Measurements from ENCODE around the gene UCHL3.

DNA sequence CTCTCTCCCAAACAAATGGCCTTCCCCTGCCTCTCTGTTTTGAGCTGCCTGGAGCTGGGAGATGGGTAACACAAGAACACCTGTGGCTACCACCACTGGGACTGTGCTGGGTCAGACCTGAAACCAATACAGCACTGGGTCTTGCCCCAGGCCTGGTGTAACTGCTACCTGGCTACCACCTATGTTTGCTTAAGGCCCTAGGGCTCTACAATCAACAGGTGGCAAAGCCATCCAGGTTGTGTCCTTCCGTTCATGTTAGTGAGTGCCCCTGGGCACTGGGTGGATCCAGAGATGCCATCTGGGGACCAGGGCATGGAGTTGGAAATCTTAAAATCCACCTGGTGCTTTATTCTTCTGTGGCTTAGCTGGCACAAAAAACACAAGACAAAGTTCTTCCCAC is 67.6 kb downstream of the UCHL3 start:
- TF ChIP-seq, protein P1, sequence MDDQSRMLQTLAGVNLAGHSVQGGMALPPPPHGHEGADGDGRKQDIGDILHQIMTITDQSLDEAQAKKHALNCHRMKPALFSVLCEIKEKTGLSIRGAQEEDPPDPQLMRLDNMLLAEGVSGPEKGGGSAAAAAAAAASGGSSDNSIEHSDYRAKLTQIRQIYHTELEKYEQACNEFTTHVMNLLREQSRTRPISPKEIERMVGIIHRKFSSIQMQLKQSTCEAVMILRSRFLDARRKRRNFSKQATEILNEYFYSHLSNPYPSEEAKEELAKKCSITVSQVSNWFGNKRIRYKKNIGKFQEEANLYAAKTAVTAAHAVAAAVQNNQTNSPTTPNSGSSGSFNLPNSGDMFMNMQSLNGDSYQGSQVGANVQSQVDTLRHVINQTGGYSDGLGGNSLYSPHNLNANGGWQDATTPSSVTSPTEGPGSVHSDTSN (IDR thresholded peaks at IDR 0.05) = no peak
- TF ChIP-seq POLR2AphosphoS2 (conservative IDR thresholded peaks at IDR 0.05; ENCODE audit: low read length) (no peak), EP300 (IDR thresholded peaks at IDR 0.05) (no peak), ESRRA (IDR thresholded peaks at IDR 0.05; ENCODE audit: borderline replicate concordance, low read length) (no peak), CBX2 (IDR thresholded peaks at IDR 0.05; ENCODE audit: borderline replicate concordance, low read depth) (no peak), EHMT2 (IDR thresholded peaks at IDR 0.05; ENCODE audit: low read depth) (no peak), RFX5 (IDR thresholded peaks at IDR 0.05) (no peak), POLR2A (IDR thresholded peaks at IDR 0.05; ENCODE audit: low read length) (no peak)
- TF ChIP-seq, protein P2, sequence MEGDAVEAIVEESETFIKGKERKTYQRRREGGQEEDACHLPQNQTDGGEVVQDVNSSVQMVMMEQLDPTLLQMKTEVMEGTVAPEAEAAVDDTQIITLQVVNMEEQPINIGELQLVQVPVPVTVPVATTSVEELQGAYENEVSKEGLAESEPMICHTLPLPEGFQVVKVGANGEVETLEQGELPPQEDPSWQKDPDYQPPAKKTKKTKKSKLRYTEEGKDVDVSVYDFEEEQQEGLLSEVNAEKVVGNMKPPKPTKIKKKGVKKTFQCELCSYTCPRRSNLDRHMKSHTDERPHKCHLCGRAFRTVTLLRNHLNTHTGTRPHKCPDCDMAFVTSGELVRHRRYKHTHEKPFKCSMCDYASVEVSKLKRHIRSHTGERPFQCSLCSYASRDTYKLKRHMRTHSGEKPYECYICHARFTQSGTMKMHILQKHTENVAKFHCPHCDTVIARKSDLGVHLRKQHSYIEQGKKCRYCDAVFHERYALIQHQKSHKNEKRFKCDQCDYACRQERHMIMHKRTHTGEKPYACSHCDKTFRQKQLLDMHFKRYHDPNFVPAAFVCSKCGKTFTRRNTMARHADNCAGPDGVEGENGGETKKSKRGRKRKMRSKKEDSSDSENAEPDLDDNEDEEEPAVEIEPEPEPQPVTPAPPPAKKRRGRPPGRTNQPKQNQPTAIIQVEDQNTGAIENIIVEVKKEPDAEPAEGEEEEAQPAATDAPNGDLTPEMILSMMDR (IDR thresholded peaks at IDR 0.05) = no peak
- TF ChIP-seq, protein P3, sequence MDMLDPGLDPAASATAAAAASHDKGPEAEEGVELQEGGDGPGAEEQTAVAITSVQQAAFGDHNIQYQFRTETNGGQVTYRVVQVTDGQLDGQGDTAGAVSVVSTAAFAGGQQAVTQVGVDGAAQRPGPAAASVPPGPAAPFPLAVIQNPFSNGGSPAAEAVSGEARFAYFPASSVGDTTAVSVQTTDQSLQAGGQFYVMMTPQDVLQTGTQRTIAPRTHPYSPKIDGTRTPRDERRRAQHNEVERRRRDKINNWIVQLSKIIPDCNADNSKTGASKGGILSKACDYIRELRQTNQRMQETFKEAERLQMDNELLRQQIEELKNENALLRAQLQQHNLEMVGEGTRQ (IDR thresholded peaks at IDR 0.05) = no peak
- TF ChIP-seq, protein P4, sequence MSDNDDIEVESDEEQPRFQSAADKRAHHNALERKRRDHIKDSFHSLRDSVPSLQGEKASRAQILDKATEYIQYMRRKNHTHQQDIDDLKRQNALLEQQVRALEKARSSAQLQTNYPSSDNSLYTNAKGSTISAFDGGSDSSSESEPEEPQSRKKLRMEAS (IDR thresholded peaks at IDR 0.05) = no peak
- TF ChIP-seq, protein P5, sequence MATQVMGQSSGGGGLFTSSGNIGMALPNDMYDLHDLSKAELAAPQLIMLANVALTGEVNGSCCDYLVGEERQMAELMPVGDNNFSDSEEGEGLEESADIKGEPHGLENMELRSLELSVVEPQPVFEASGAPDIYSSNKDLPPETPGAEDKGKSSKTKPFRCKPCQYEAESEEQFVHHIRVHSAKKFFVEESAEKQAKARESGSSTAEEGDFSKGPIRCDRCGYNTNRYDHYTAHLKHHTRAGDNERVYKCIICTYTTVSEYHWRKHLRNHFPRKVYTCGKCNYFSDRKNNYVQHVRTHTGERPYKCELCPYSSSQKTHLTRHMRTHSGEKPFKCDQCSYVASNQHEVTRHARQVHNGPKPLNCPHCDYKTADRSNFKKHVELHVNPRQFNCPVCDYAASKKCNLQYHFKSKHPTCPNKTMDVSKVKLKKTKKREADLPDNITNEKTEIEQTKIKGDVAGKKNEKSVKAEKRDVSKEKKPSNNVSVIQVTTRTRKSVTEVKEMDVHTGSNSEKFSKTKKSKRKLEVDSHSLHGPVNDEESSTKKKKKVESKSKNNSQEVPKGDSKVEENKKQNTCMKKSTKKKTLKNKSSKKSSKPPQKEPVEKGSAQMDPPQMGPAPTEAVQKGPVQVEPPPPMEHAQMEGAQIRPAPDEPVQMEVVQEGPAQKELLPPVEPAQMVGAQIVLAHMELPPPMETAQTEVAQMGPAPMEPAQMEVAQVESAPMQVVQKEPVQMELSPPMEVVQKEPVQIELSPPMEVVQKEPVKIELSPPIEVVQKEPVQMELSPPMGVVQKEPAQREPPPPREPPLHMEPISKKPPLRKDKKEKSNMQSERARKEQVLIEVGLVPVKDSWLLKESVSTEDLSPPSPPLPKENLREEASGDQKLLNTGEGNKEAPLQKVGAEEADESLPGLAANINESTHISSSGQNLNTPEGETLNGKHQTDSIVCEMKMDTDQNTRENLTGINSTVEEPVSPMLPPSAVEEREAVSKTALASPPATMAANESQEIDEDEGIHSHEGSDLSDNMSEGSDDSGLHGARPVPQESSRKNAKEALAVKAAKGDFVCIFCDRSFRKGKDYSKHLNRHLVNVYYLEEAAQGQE (IDR thresholded peaks at IDR 0.05) = no peak

Data from A549 (cell line).